Ishikawa (cell line): Measurements from ENCODE around the gene SLC66A1.

Experiments
- CEBPB ChIP-seq: IDR thresholded peaks from 2 replicates; pipeline ENCODE4 v1.6.1; 2012
- CREB1 ChIP-seq: IDR thresholded peaks from 2 replicates; pipeline ENCODE4 v1.6.1; 2012; ENCODE audit warnings: low read depth
- EGR1 ChIP-seq: IDR thresholded peaks from 2 replicates; pipeline ENCODE4 v1.6.1; 2012
- EP300 ChIP-seq: IDR thresholded peaks from 2 replicates; pipeline ENCODE4 v1.6.1; 2012; ENCODE audit warnings: borderline replicate concordance
- FOXM1 ChIP-seq: IDR thresholded peaks from 2 replicates; pipeline ENCODE4 v1.6.1; 2012; ENCODE audit warnings: low read depth, borderline replicate concordance
- MAX ChIP-seq: IDR thresholded peaks from 2 replicates; pipeline ENCODE4 v1.6.1; 2012
- NFIC ChIP-seq: IDR thresholded peaks from 2 replicates; pipeline ENCODE4 v1.6.1; 2012
- RAD21 ChIP-seq: IDR thresholded peaks from 2 replicates; pipeline ENCODE4 v1.6.1; 2012; ENCODE audit warnings: low read depth
- REST ChIP-seq: IDR thresholded peaks from 2 replicates; pipeline ENCODE4 v1.6.1; 2012; ENCODE audit warnings: low read depth, mild to moderate bottlenecking
- TAF1 ChIP-seq: IDR thresholded peaks from 2 replicates; pipeline ENCODE4 v1.6.1; 2012; ENCODE audit warnings: low read depth, mild to moderate bottlenecking
- TCF12 ChIP-seq: IDR thresholded peaks from 2 replicates; pipeline ENCODE4 v1.6.1; 2012; ENCODE audit warnings: low read depth
- TEAD4 ChIP-seq: IDR thresholded peaks from 2 replicates; pipeline ENCODE4 v1.6.1; 2012
- USF1 ChIP-seq: IDR thresholded peaks from 2 replicates; pipeline ENCODE4 v1.6.1; 2012
- YY1 ChIP-seq: IDR thresholded peaks from 2 replicates; pipeline ENCODE4 v1.6.1; 2012; ENCODE audit warnings: low read depth
- ZBTB7A ChIP-seq: IDR thresholded peaks from 2 replicates; pipeline ENCODE4 v1.6.1; 2012; ENCODE audit warnings: low read depth

Gene SLC66A1

GRCh38 chr1:19317126-19317910, 5.2 kb downstream of the SLC66A1 start:
- TF ChIP-seq YY1 = no peak
- no peak; the same call in 1 of the 2 replicates for TF ChIP-seq NFIC
- TF ChIP-seq FOXM1 = no peak
- no peak for TF ChIP-seq CREB1
- TF ChIP-seq ZBTB7A = no peak
- no peak for TF ChIP-seq CEBPB
- TF ChIP-seq RAD21 = no peak
- no peak for TF ChIP-seq USF1
- no peak for TF ChIP-seq EP300
- TF ChIP-seq REST = no peak
- no peak for TF ChIP-seq MAX
- no peak for TF ChIP-seq TEAD4
- TF ChIP-seq TCF12 = no peak
- no peak for TF ChIP-seq EGR1
- no peak for TF ChIP-seq TAF1

GRCh38 chr1:19319196-19319595, 7.1 kb downstream of the SLC66A1 start:
- TF ChIP-seq ZBTB7A (no peak), TAF1 (no peak), RAD21 (no peak), USF1 (no peak)

GRCh38 chr1:19321071-19321470, 8.9 kb downstream of the SLC66A1 start:
- TF ChIP-seq CREB1 = no peak
- no peak for TF ChIP-seq ZBTB7A
- TF ChIP-seq FOXM1 = no peak
- TF ChIP-seq USF1 = no peak
- no peak for TF ChIP-seq YY1
- TF ChIP-seq NFIC = no peak
- TF ChIP-seq CEBPB = no peak

GRCh38 chr1:19322481-19322880, 10.4 kb downstream of the SLC66A1 start:
- TF ChIP-seq CREB1 (no peak), TCF12 (no peak), CEBPB (no peak), FOXM1 (no peak), MAX (no peak), YY1 (no peak), RAD21 (no peak), EGR1 (no peak), ZBTB7A (no peak), EP300 (no peak), REST (no peak), USF1 (no peak), TEAD4 (no peak), NFIC (no peak), TAF1 (no peak)

- TF ChIP-seq EGR1 = no peak
- no peak for TF ChIP-seq TEAD4
- no peak for TF ChIP-seq TAF1
- no peak for TF ChIP-seq USF1
- no peak for TF ChIP-seq CREB1
- TF ChIP-seq REST = no peak
- no peak for TF ChIP-seq TCF12
- no peak for TF ChIP-seq YY1
- no peak for TF ChIP-seq RAD21
- no peak for TF ChIP-seq EP300
- no peak for TF ChIP-seq NFIC
These were observed 12.0 kb downstream of the SLC66A1 start for GRCh38 chr1:19323987-19324664.
